OCI-LY7 (cell line): ENCODE measurements around the gene DPT.

Experiments used
- CTCF ChIP-seq: fragments of 200-600 bp; sonication (generic); conservative IDR thresholded peaks from 2 replicates; pipeline ENCODE4 v1.5.1; 2014; ENCODE audit warnings: mild to moderate bottlenecking, antibody characterized with exemption, low read length, moderate library complexity, mixed read lengths
- EZH2phosphoT487 ChIP-seq: fragments of 200-600 bp; sonication (generic); IDR thresholded peaks from 2 replicates; pipeline ENCODE4 v1.6.1; 2018; ENCODE audit warnings: low read depth, borderline replicate concordance, mild to moderate bottlenecking, mixed run types, antibody characterized with exemption, low read length, moderate library complexity, mixed read lengths

GRCh38 chr1:168742386-168742785 lies 13.4 kb upstream of the DPT start:
- TF ChIP-seq CTCF (no peak), EZH2phosphoT487 (no peak)
